GM23338 (cell line): ENCODE results near the gene ADIPOR1. TPM values are rescaled to one million over a fixed set of nuclear protein-coding genes. Genes with fewer than 3 reads are reported as not detected.
"Not testable (repeated sequence)": the region's sequence is repeated elsewhere in the genome, so short reads cannot be mapped to it uniquely, and the experiment has no call there.

ENCODE experiments used
- ATAC-seq: fragments of 200-7000 bp; cut with Tn5 transposase; 3 replicates; pipeline ENCODE4 v1.9.1; 2020
- DNase-seq: peaks from one replicate; pipeline ENCODE4 v3.0.0-alpha.2; 2015; ENCODE audit warnings: low spot score
- H2AFZ ChIP-seq: fragments of 200-600 bp; sonication (generic); 2 replicates; pipeline ENCODE4 v1.8.0; 2016; ENCODE audit warnings: antibody characterized with exemption, mild to moderate bottlenecking, moderate library complexity
- H3F3A ChIP-seq: fragments of 200-600 bp; sonication (generic); replicated peaks from 2 replicates; pipeline ENCODE4 v1.8.0; 2017; ENCODE audit warnings: antibody characterized with exemption, mixed run types, low read depth
- H3K27ac ChIP-seq: fragments of 200-600 bp; sonication (generic); 2 replicates; pipeline ENCODE4 v1.6.1; 2016; ENCODE audit warnings: low read depth
- H3K27me3 ChIP-seq: fragments of 200-600 bp; sonication (generic); 2 replicates; pipeline ENCODE4 v1.8.0; 2016; ENCODE audit warnings: mild to moderate bottlenecking, mixed run types, moderate library complexity; ENCODE audit not compliant: insufficient read depth
- H3K36me3 ChIP-seq: fragments of 200-600 bp; sonication (generic); 2 replicates; pipeline ENCODE4 v1.8.0; 2016; ENCODE audit warnings: mild to moderate bottlenecking; ENCODE audit not compliant: insufficient read depth
- H3K4me1 ChIP-seq: fragments of 200-600 bp; sonication (generic); 2 replicates; pipeline ENCODE4 v1.8.0; 2016; ENCODE audit warnings: mild to moderate bottlenecking, moderate library complexity; ENCODE audit not compliant: insufficient read depth
- H3K4me2 ChIP-seq: fragments of 200-600 bp; sonication (generic); 2 replicates; pipeline ENCODE4 v1.7.1; 2017; ENCODE audit warnings: mixed run types
- H3K4me3 ChIP-seq: fragments of 200-600 bp; sonication (generic); 2 replicates; pipeline ENCODE4 v1.6.1; 2016; ENCODE audit warnings: mixed run types
- H3K79me2 ChIP-seq: fragments of 200-600 bp; sonication (generic); replicated peaks from 2 replicates; pipeline ENCODE4 v1.8.0; 2017; ENCODE audit warnings: mild to moderate bottlenecking; ENCODE audit not compliant: insufficient read depth
- H3K9me2 ChIP-seq: fragments of 200-600 bp; sonication (generic); 2 replicates; pipeline ENCODE4 v1.8.0; 2017; ENCODE audit not compliant: insufficient read depth
- H4K20me1 ChIP-seq: fragments of 200-600 bp; sonication (generic); replicated peaks from 2 replicates; pipeline ENCODE4 v1.8.0; 2017; ENCODE audit warnings: mild to moderate bottlenecking; ENCODE audit not compliant: insufficient read depth
- H3K27ac Mint-ChIP-seq: 2 replicates; pipeline ENCODE4 v1.8.0; 2020; ENCODE audit warnings: inconsistent platforms, mild to moderate bottlenecking, moderate library complexity, mixed read lengths
- H3K27me3 Mint-ChIP-seq: 3 replicates; pipeline ENCODE4 v1.8.0; 2022; ENCODE audit warnings: low read depth, mild to moderate bottlenecking, moderate library complexity, mixed read lengths, inconsistent platforms; ENCODE audit not compliant: insufficient read depth, poor library complexity
- H3K36me3 Mint-ChIP-seq: 3 replicates; pipeline ENCODE4 v1.8.0; 2021; ENCODE audit warnings: low read depth, mild to moderate bottlenecking, inconsistent platforms, moderate library complexity, mixed read lengths
- H3K4me1 Mint-ChIP-seq: 3 replicates; pipeline ENCODE4 v1.8.0; 2020; ENCODE audit warnings: mild to moderate bottlenecking, inconsistent platforms, mixed read lengths
- H3K4me3 Mint-ChIP-seq: 3 replicates; pipeline ENCODE4 v1.8.0; 2021; ENCODE audit warnings: moderate library complexity, mild to moderate bottlenecking, inconsistent platforms, mixed read lengths
- H3K9me3 Mint-ChIP-seq: 3 replicates; pipeline ENCODE4 v1.8.0; 2020; ENCODE audit warnings: moderate library complexity, mild to moderate bottlenecking, inconsistent platforms, mixed read lengths
- CREB1 ChIP-seq: fragments of 250-450 bp; sonication (Bioruptor Pico); IDR thresholded peaks from 2 replicates; pipeline ENCODE4 v1.5.0; 2020; ENCODE audit warnings: low read depth, mild to moderate bottlenecking, moderate library complexity
- CTCF ChIP-seq, 2 experiments: fragments of 200-600 bp in 1 of 2; sonication (generic) in 1 of 2; conservative IDR thresholded peaks; 2 replicates each; pipeline versions ENCODE4 v1.5.1 to v1.6.1; 2016 to 2017; ENCODE audit warnings: antibody characterized with exemption in 2 of 2, low read depth in 2 of 2, mild to moderate bottlenecking in 2 of 2, moderate library complexity in 1 of 2
- EZH2 ChIP-seq: fragments of 200-600 bp; sonication (generic); IDR thresholded peaks from one replicate; pipeline ENCODE4 v1.8.0; 2017; ENCODE audit warnings: antibody characterized with exemption, mild to moderate bottlenecking, low read depth; ENCODE audit not compliant: unreplicated experiment
- EZH2phosphoT487 ChIP-seq: fragments of 200-600 bp; sonication (generic); IDR thresholded peaks from one replicate; pipeline ENCODE4 v1.8.1; 2018; ENCODE audit warnings: antibody characterized with exemption; ENCODE audit not compliant: unreplicated experiment
- JUNB ChIP-seq: IDR thresholded peaks from one replicate; pipeline ENCODE4 v1.6.1; 2016; ENCODE audit warnings: antibody characterized with exemption; ENCODE audit not compliant: unreplicated experiment
- POLR2AphosphoS5 ChIP-seq: IDR thresholded peaks from 2 replicates; pipeline ENCODE4 v1.6.1; 2016; ENCODE audit warnings: antibody characterized with exemption, low read depth
- REST ChIP-seq: IDR thresholded peaks from one replicate; pipeline ENCODE4 v1.6.1; 2018; ENCODE audit warnings: antibody characterized with exemption; ENCODE audit not compliant: unreplicated experiment
- STAT1 ChIP-seq: IDR thresholded peaks from one replicate; pipeline ENCODE4 v1.6.1; 2016; ENCODE audit warnings: antibody characterized with exemption; ENCODE audit not compliant: unreplicated experiment
- ZNF331 ChIP-seq: fragments of 250-450 bp; sonication (Bioruptor Pico); IDR thresholded peaks from 2 replicates; pipeline ENCODE4 v1.5.0; 2020; ENCODE audit warnings: low read depth, mild to moderate bottlenecking, moderate library complexity
- ZNF462 ChIP-seq: fragments of 250-450 bp; sonication (Bioruptor Pico); IDR thresholded peaks from 2 replicates; pipeline ENCODE4 v1.5.0; 2020; ENCODE audit warnings: mild to moderate bottlenecking, moderate library complexity
- polyA plus RNA-seq: library from polyadenylated mRNA; unstranded; fragments of >200 nt; fragmentation: Nextera tagmentation; extraction: Ambion mirVana; gene quantifications from 2 replicates; pipeline ENCODE4 v1.2.1, GENCODE V29; 2016
- total RNA-seq: library from RNA; depleted of rRNA; stranded (reverse); fragments of >200 nt; shearing (Covaris generic); gene quantifications from 2 replicates; pipeline ENCODE4 v1.2.3, GENCODE V29; 2014

ADIPOR1 gene
- total and polyA plus RNA-seq, 2 experiments from 2014 or later: 47.2 to 59.1 TPM

GRCh38 chr1:202987255-202987654 is 29.1 kb upstream of the ADIPOR1 start:
- Histone ChIP-seq H4K20me1 (no peaks in the 10 kb centered on the region), H3K36me3 (no peaks in the 10 kb centered on the region), H3K4me3 (no peak overlapping the region), H3K27me3 (no peaks in the 10 kb centered on the region), H3K27ac (no peak overlapping the region), H3K4me2 (no peak overlapping the region), H3K4me1 (no peaks in the 10 kb centered on the region), H3K79me2 (no peaks in the 10 kb centered on the region), H3F3A (no peaks in the 10 kb centered on the region), H3K9me2 (0 out of 2 replicates have a peak, but pooled peaks cover 4% of the 10 kb centered on the region), H2AFZ (no peak overlapping the region)
- Mint-ChIP-seq H3K27ac (no peak overlapping the region), H3K36me3 (no peaks in the 10 kb centered on the region), H3K4me3 (no peak overlapping the region), H3K27me3 (peaks cover 2% of the 10 kb centered on the region), H3K4me1 (peaks cover 5% of the 10 kb centered on the region; the same call in 1 of the 3 replicates), H3K9me3 (no peaks in the 10 kb centered on the region; the same call in 2 of the 3 replicates)
- TF ChIP-seq REST: no peak
- TF ChIP-seq POLR2AphosphoS5: no peak
- no peak for TF ChIP-seq JUNB
- TF ChIP-seq CREB1 (CRISPR knock-in tag): no peak
- TF ChIP-seq EZH2phosphoT487: no peak
- TF ChIP-seq ZNF462 (CRISPR knock-in tag): no peak
- TF ChIP-seq STAT1: no peak
- no peak for TF ChIP-seq CTCF (conservative IDR thresholded peaks at IDR 0.05; ENCODE audit: low read depth in 2 of 2)
- TF ChIP-seq EZH2: no peak
- TF ChIP-seq ZNF331 (CRISPR knock-in tag): no peak
- no peak for DNase-seq
- ATAC-seq: no peak

- H3K4me1 ChIP-seq, H3K9me2 ChIP-seq, DNase-seq, H2AFZ ChIP-seq, H3K27ac Mint-ChIP-seq, H3K27me3 ChIP-seq, H3K4me3 ChIP-seq, H3K27ac ChIP-seq, H3K4me1 Mint-ChIP-seq, H3K4me3 Mint-ChIP-seq, H3K4me2 ChIP-seq, H3K9me3 Mint-ChIP-seq, H4K20me1 ChIP-seq, H3F3A ChIP-seq, H3K79me2 ChIP-seq, H3K27me3 Mint-ChIP-seq, H3K36me3 ChIP-seq, ATAC-seq, H3K36me3 Mint-ChIP-seq: not testable (repeated sequence)
Measured at GRCh38 chr1:202986120-202986519, 28.0 kb upstream of the ADIPOR1 start.
